ENCODE measurements around the gene HS6ST1.
"Not testable (repeated sequence)": the region's sequence is repeated elsewhere in the genome, so short reads cannot be mapped to it uniquely, and the experiment has no call there.

DNA sequence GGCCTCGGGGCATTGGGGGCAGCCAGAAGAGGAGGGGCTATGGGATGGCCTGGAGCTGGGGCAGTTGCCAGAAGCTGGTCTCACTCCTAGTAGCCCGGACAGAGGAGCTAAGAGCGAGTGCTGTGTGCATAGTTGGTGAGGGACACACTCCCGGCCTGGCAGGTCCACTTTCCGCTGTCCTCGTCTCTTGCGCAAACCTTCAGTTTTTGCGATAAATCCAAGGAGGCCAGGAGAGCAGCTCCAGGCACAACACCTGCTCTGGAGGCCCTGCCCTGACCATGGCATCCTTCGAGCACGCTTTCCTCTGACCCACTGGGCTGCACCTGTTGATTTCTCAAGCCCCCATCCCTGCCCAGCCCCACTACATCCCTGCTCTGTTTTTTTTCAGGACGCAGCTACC, 51.0 kb downstream of the HS6ST1 start:
- TF ChIP-seq, protein P1, sequence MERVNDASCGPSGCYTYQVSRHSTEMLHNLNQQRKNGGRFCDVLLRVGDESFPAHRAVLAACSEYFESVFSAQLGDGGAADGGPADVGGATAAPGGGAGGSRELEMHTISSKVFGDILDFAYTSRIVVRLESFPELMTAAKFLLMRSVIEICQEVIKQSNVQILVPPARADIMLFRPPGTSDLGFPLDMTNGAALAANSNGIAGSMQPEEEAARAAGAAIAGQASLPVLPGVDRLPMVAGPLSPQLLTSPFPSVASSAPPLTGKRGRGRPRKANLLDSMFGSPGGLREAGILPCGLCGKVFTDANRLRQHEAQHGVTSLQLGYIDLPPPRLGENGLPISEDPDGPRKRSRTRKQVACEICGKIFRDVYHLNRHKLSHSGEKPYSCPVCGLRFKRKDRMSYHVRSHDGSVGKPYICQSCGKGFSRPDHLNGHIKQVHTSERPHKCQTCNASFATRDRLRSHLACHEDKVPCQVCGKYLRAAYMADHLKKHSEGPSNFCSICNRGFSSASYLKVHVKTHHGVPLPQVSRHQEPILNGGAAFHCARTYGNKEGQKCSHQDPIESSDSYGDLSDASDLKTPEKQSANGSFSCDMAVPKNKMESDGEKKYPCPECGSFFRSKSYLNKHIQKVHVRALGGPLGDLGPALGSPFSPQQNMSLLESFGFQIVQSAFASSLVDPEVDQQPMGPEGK (tag by site-specific recombination; IDR thresholded peaks at IDR 0.05) = not testable (repeated sequence)
- TF ChIP-seq, protein P2, sequence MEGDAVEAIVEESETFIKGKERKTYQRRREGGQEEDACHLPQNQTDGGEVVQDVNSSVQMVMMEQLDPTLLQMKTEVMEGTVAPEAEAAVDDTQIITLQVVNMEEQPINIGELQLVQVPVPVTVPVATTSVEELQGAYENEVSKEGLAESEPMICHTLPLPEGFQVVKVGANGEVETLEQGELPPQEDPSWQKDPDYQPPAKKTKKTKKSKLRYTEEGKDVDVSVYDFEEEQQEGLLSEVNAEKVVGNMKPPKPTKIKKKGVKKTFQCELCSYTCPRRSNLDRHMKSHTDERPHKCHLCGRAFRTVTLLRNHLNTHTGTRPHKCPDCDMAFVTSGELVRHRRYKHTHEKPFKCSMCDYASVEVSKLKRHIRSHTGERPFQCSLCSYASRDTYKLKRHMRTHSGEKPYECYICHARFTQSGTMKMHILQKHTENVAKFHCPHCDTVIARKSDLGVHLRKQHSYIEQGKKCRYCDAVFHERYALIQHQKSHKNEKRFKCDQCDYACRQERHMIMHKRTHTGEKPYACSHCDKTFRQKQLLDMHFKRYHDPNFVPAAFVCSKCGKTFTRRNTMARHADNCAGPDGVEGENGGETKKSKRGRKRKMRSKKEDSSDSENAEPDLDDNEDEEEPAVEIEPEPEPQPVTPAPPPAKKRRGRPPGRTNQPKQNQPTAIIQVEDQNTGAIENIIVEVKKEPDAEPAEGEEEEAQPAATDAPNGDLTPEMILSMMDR (tag by site-specific recombination; IDR thresholded peaks at IDR 0.05) = not testable (repeated sequence)
- TF ChIP-seq SCRT2, ZNF184, ZNF350, KLF8, ZBTB48 (tag by site-specific recombination; IDR thresholded peaks at IDR 0.05): not testable (repeated sequence)
- TF ChIP-seq, protein P3, sequence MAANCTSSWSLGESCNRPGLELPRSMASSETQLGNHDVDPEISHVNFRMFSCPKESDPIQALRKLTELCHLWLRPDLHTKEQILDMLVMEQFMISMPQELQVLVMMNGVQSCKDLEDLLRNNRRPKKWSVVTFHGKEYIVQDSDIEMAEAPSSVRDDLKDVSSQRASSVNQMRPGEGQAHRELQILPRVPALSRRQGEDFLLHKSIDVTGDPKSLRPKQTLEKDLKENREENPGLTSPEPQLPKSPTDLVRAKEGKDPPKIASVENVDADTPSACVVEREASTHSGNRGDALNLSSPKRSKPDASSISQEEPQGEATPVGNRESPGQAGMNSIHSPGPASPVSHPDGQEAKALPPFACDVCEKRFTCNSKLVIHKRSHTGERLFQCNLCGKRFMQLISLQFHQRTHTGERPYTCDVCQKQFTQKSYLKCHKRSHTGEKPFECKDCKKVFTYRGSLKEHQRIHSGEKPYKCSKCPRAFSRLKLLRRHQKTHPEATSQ (tag by site-specific recombination; IDR thresholded peaks at IDR 0.05) = not testable (repeated sequence)
- TF ChIP-seq, protein P4, sequence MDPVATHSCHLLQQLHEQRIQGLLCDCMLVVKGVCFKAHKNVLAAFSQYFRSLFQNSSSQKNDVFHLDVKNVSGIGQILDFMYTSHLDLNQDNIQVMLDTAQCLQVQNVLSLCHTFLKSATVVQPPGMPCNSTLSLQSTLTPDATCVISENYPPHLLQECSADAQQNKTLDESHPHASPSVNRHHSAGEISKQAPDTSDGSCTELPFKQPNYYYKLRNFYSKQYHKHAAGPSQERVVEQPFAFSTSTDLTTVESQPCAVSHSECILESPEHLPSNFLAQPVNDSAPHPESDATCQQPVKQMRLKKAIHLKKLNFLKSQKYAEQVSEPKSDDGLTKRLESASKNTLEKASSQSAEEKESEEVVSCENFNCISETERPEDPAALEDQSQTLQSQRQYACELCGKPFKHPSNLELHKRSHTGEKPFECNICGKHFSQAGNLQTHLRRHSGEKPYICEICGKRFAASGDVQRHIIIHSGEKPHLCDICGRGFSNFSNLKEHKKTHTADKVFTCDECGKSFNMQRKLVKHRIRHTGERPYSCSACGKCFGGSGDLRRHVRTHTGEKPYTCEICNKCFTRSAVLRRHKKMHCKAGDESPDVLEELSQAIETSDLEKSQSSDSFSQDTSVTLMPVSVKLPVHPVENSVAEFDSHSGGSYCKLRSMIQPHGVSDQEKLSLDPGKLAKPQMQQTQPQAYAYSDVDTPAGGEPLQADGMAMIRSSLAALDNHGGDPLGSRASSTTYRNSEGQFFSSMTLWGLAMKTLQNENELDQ (tag by site-specific recombination; IDR thresholded peaks at IDR 0.05; ENCODE audit: low read depth) = not testable (repeated sequence)
- TF ChIP-seq, protein P5, sequence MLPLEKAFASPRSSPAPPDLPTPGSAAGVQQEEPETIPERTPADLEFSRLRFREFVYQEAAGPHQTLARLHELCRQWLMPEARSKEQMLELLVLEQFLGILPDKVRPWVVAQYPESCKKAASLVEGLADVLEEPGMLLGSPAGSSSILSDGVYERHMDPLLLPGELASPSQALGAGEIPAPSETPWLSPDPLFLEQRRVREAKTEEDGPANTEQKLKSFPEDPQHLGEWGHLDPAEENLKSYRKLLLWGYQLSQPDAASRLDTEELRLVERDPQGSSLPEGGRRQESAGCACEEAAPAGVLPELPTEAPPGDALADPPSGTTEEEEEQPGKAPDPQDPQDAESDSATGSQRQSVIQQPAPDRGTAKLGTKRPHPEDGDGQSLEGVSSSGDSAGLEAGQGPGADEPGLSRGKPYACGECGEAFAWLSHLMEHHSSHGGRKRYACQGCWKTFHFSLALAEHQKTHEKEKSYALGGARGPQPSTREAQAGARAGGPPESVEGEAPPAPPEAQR (tag by site-specific recombination; IDR thresholded peaks at IDR 0.05) = not testable (repeated sequence)
